GM12872 (cell line): ENCODE measurements around the gene FGF9.

Experiments
- CTCF ChIP-seq: IDR thresholded peaks from 3 replicates; pipeline ENCODE4 v1.5.1; 2011; ENCODE audit warnings: low read depth, mild to moderate bottlenecking, low read length, moderate library complexity; ENCODE audit not compliant: insufficient read depth

The FGF9 gene

GRCh38 chr13:21671620-21672286 lies 880 bp downstream of the FGF9 start:
- TF ChIP-seq CTCF = no peak

- TF ChIP-seq CTCF = no peak
Measured at GRCh38 chr13:21672287-21672680, 1.4 kb downstream of the FGF9 start.

- no peak for TF ChIP-seq CTCF
Measured at GRCh38 chr13:21672796-21673538, 2.1 kb downstream of the FGF9 start.

GRCh38 chr13:21673539-21673788 lies 2.6 kb downstream of the FGF9 start:
- TF ChIP-seq CTCF = peak; percentile 36; the same call in 2 of the 3 replicates

GRCh38 chr13:21673789-21674489 lies 3.1 kb downstream of the FGF9 start:
- no peak for TF ChIP-seq CTCF

- TF ChIP-seq CTCF = no peak
Measured at GRCh38 chr13:21674490-21675009, 3.7 kb downstream of the FGF9 start.
